NCI-H2196 (cell line): Measurements from ENCODE around the gene ABI3.
A peak's percentile ranks its signal among the peaks of the same experiment; 100 is the strongest.
"Not testable (repeated sequence)": the region's sequence is repeated elsewhere in the genome, so short reads cannot be mapped to it uniquely, and the experiment has no call there.

Source experiments
- DNase-seq: peaks from one replicate; lab custom pipeline; 2025; ENCODE audit not compliant: unreplicated experiment; lab: John Stamatoyannopoulos, UW

Gene ABI3

GRCh38 chr17:49210158-49211029 lies at the start of gene ABI3, which contains the start of gene GNGT2:
Gene ABI3, plus strand, starts transcription at chr17:49210707. Its CDS starts 18 bp downstream, at chr17:49210725.
Gene GNGT2, minus strand, starts transcription at chr17:49210574. Its CDS starts 3,152 bp downstream, at chr17:49207422.
- no peak for DNase-seq

- DNase-seq = no peak
These were observed 47.6 kb upstream of the ABI3 start for GRCh38 chr17:49162866-49163265.

DNA sequence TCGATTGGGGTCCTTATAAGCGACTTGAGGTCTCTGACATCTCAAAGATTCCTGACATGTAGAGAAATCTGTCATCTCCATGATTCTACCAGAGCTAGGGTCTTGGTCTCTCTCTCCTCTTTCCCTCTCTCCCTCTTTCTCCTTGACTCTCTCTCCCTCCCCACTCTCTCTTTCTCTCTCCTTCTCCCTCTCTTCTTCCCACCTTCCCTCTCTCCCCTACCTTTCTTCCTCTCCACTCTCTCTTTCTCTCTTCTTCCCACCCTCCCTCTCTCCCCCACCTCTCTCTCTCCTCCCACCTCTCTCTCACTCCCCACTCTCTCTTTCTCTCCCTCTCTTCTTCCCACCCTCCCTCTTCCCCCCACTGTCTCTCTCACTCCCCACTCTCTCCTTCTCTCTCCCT lies 45.4 kb upstream of the ABI3 start:
- DNase-seq = no peak

GRCh38 chr17:49168706-49169105 lies 41.8 kb upstream of the ABI3 start:
- DNase-seq = no peak

GRCh38 chr17:49170216-49170615 lies 40.3 kb upstream of the ABI3 start:
- no peak for DNase-seq

DNA sequence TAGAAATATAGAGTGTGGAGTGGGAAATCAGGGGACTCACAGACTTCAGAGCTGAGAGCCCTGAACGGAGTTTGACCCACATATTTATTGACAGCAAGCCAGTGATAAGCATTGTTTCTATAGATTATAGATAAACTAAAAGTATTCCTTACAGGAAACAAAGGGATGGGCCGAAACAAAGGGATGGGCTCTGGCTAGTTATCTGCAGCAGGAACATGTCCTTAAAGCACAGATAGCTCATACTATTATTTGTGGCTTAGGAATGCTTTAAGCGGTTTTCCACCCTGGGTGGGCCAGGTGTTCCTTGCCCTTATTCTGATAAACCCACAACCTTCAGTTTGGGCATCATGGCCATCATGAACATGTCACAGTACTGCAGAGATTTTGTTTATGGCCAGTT lies 39.8 kb upstream of the ABI3 start:
- DNase-seq = not testable (repeated sequence)

GRCh38 chr17:49175978-49176377 lies 34.5 kb upstream of the ABI3 start:
- not testable (repeated sequence) for DNase-seq

DNA sequence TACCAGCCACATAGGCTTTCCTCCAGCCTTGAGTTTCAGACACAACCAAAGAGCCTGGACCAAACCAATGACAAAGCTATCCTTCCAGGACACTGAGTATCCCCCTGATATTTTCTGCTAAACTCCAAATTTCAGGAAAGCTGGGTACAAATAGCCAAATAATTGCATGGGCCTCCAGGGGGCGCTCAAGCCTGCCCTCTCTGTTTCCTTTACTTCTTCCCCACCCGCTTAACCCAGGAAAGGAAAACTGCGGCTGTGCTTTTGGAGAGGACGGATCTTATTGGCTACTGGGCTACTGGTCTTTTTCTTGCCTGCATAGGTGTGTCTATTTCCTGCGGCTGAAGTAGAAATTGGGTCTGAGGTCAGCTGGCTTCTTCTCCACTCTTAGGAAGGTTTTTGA lies 30.2 kb upstream of the ABI3 start:
- DNase-seq = peak; percentile 20

DNA sequence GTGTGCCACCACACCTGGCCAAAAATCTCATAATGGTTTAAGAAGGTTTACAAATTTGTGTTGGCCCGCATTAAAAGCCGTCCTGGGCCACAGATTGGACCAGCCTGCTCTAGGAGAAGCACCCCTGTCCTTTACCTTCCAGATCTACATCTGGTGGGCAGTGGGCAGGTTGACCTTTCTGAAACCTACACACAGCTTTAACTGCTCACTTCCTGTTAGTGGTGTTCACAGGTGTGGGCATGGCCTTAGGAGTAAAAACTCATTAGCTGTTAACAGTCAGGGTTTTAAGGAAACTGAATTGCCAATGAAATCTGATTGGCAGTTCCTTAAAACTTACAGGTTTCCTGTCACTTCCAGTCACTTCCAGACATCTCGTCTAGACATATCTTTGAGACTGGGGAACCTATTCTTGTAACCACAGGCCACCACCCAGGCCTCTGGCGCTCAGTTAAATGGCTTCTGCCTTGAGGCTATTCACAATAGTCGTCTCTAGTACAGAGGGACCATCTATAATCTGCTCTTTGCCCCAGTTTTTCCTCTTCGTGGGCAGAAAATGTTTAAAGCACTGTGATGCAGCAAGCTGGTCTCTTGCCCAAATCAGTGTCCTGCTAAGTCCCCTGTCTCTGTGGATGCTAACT lies 29.4 kb upstream of the ABI3 start:
- DNase-seq = no peak

DNA sequence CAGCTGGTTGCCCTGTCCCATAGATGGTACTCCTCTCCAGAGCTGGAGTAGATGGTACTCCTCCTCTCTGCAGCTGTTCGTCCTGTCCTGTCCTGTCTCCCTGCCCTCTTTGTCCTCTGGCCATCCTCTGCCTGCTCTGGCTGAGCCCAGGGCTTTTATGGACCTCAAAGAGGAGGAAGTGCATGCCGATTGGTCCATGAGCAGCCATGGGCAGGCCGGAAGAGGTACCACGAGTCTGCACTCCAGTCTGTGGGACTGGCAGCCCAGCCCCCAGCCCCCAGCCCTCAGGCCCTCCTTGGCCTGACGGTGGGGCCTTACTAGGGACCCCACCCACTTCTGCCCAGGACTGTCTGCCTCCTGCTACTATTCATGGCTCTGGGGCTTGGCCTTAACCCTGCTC lies 27.2 kb upstream of the ABI3 start:
- no peak for DNase-seq

DNA sequence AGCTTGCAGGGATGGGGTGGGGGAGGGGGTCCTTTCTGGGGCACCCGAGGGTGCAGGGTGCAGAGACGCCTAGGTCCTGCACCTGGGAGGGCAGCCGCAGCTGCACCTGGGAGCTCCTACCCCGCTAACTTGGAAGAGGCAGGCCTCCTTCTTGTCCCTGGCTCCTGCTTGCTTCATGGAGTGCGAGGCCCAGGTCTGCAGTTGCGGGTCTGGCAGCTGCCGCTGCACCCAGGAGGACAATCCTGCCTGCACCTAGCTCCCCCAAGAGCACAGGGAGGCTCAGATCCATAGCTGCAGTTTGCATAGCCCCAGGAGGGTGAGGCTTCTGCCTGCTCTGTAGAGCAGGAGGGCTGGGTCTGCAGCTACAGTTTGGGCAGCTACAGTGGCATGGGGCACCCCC lies 26.7 kb upstream of the ABI3 start:
- DNase-seq = no peak

- not testable (repeated sequence) for DNase-seq
These were observed 26.0 kb upstream of the ABI3 start for GRCh38 chr17:49184522-49184921.

DNA sequence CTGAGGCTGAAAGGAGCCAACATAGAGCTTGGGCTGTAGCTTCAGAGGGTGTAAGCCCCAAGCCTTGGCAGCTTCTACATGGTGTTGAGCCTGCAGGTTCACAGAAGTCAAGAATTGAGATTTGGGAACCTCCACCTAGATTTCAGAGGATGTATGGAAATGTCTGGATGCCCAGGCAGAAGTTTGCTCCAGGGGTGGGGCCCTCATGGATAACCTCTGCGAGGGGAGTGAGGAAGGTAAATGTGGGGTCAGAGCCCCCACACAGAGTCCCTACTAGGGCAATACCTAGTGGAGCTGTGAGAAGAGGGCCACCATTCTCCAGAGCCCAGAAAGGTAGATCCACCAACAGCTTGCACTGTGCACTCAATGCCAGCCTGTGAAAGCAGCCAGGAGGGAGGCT lies 25.1 kb upstream of the ABI3 start:
- DNase-seq = not testable (repeated sequence)

GRCh38 chr17:49187301-49187700 lies 23.2 kb upstream of the ABI3 start:
- DNase-seq = no peak

GRCh38 chr17:49190932-49191331 lies 19.6 kb upstream of the ABI3 start:
- no peak for DNase-seq

GRCh38 chr17:49191409-49191916 lies 19.0 kb upstream of the ABI3 start:
- DNase-seq = no peak

GRCh38 chr17:49191917-49192741 lies 18.4 kb upstream of the ABI3 start:
- DNase-seq = peak; percentile 97

DNA sequence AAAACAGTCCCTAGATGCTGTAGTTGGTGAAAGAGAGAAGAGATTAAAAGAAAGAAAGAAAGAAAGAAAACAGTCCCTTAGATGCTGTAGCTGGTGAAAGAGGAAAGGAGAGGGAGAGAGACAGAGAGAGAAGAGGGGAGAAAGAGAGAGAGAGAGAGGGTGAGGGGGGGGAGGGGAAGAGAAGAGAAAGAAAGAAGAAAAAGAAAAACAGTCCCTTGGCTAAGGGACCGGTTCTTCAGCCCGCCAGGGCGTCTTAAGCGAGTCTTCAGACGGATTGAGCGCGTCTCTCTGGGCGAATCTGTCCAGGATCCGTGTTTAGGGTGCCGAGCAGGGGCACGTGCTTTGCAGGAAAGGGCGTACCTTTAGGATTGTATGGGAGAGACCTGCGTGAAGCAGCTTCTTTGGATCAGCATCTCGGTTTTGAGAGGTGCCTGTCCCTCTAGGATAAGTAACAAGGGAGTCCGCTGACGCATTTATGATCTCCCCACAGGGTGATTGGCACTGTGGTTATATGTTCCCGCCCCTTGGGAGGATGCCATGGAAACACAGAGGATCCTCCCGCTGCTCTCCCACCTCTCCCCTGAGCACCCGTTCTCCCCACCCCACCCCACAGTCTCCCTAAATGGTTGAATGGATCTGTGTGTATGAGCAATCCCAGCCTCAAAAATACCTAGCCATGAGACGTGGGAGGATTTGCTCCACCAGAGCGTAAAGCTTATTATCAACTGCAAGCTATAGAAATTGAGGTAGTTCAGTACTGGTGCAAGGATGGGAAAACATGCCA lies 16.8 kb upstream of the ABI3 start:
- peak; percentile 50 for DNase-seq

- no peak for DNase-seq
These were observed 16.3 kb upstream of the ABI3 start for GRCh38 chr17:49194297-49194607.

GRCh38 chr17:49195751-49196150 lies 14.8 kb upstream of the ABI3 start:
- DNase-seq = no peak

DNA sequence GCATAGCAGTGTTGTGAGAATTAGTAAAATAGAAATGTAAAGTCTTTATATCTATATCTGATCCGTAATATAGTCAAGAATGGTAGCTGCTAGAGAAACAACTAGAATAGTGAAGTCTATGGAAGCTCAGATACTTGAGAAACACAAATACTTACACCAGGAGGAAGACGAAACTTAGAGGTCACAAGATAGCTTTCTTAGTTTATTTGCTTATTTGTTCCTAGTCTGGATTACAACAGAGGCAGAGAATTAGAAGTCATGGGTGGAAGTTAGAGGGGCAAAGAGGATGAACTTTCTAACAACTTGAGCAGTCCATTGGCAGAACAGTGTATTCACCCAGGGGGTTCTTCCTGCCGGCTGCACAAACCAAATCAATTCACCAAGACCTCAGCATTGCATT lies 14.0 kb upstream of the ABI3 start:
- DNase-seq = no peak
